ENCODE measurements around the gene KRT16.

- no peak for TF ChIP-seq CTCF (IDR thresholded peaks at IDR 0.05)
- TF ChIP-seq POLR2A (IDR thresholded peaks at IDR 0.05), result no peak
These were observed 19.8 kb downstream of the KRT16 start for GRCh38 chr17:41592601-41593305.
